Right renal pelvis (tissue), 4 donors: Measurements from ENCODE around the gene CDK11B. TPM values are rescaled to one million over a fixed set of nuclear protein-coding genes. Genes with fewer than 3 reads are reported as not detected.
"Not testable (repeated sequence)": the region's sequence is repeated elsewhere in the genome, so short reads cannot be mapped to it uniquely, and the experiment has no call there.

Experiments
- DNase-seq, 4 donors: peaks; one replicate each; pipeline ENCODE4 v3.0.0-alpha.2; 2013; ENCODE audit warnings: low read depth in 4 of 4, low spot score in 3 of 4, missing footprints in 1 of 4
- polyA plus RNA-seq, 4 donors: library from polyadenylated mRNA; unstranded; fragments of 120-200 nt; gene quantifications; one replicate each; pipeline ENCODE4 v1.2.1, GENCODE V29; 2013; ENCODE audit not compliant: insufficient read length in 4 of 4

CDK11B gene
- 10 to 100 TPM; 38.0 to 42.2 (median 40.9) TPM for polyA plus RNA-seq

GRCh38 chr1:1658583-1659549, at the start of gene CDK11B:
CDK11B (minus strand) TSS chr1:1659004; CDS start chr1:1657485, 1,519 bp downstream.
- DNase-seq: peak; percentile 81 to 94 (median 88)

- DNase-seq: not testable (repeated sequence)
Measured at GRCh38 chr1:1707897-1708296, 49.1 kb upstream of the CDK11B start.

- not testable (repeated sequence) for DNase-seq
Measured at GRCh38 chr1:1707241-1707640, 48.4 kb upstream of the CDK11B start.

- not testable (repeated sequence) for DNase-seq
Measured at GRCh38 chr1:1705623-1706022, 46.8 kb upstream of the CDK11B start.

- not testable (repeated sequence) for DNase-seq
Measured at GRCh38 chr1:1704284-1704957, 45.6 kb upstream of the CDK11B start.

GRCh38 chr1:1703796-1704195, 45.0 kb upstream of the CDK11B start:
- DNase-seq: no peak

- DNase-seq: not testable (repeated sequence)
Measured at GRCh38 chr1:1702506-1702905, 43.7 kb upstream of the CDK11B start.

GRCh38 chr1:1700557-1700956, 41.8 kb upstream of the CDK11B start:
- DNase-seq: not testable (repeated sequence)

- DNase-seq: not testable (repeated sequence)
Measured at GRCh38 chr1:1700067-1700466, 41.3 kb upstream of the CDK11B start.

- DNase-seq: not testable (repeated sequence)
Measured at GRCh38 chr1:1699061-1699460, 40.3 kb upstream of the CDK11B start.

GRCh38 chr1:1697358-1698183, 38.8 kb upstream of the CDK11B start:
- not testable (repeated sequence) for DNase-seq

GRCh38 chr1:1696431-1697357, 37.9 kb upstream of the CDK11B start:
- not testable (repeated sequence) for DNase-seq

- DNase-seq: peak; percentile 77 to 91 (median 82)
Measured at GRCh38 chr1:1692714-1693647, 34.2 kb upstream of the CDK11B start, which contains the start of gene SLC35E2B. SLC35E2B (minus strand) TSS chr1:1692795; CDS start chr1:1676699, 16,096 bp downstream.

GRCh38 chr1:1692324-1692713, 33.5 kb upstream of the CDK11B start:
- DNase-seq: peak in 2 of 4 donors; percentile 26 to 41

- DNase-seq: not testable (repeated sequence)
Measured at GRCh38 chr1:1691443-1691842, 32.6 kb upstream of the CDK11B start.

- DNase-seq: not testable (repeated sequence)
Measured at GRCh38 chr1:1689526-1689925, 30.7 kb upstream of the CDK11B start.

- DNase-seq: no peak
Measured at GRCh38 chr1:1687846-1688245, 29.0 kb upstream of the CDK11B start.

- DNase-seq: no peak
Measured at GRCh38 chr1:1684031-1684681, 25.4 kb upstream of the CDK11B start.
